Neural progenitor cell (in vitro differentiated cells): ENCODE data around the gene CHMP6. TPM values are rescaled to one million over a fixed set of nuclear protein-coding genes. Genes with fewer than 3 reads are reported as not detected.

ENCODE experiments used
- DNase-seq: peaks from one replicate; pipeline ENCODE4 v3.0.0-alpha.2; 2016; ENCODE audit warnings: low spot score
- H2AFZ ChIP-seq: fragments of 200-600 bp; sonication (generic); replicated peaks from 2 replicates; pipeline ENCODE4 v1.6.1; 2016; ENCODE audit warnings: antibody characterized with exemption
- H3F3A ChIP-seq: fragments of 200-600 bp; sonication (generic); 2 replicates; pipeline ENCODE4 v1.6.1; 2016; ENCODE audit warnings: antibody characterized with exemption, low read depth
- H3K27ac ChIP-seq: fragments of 200-600 bp; sonication (generic); 2 replicates; pipeline ENCODE4 v1.5.1; 2016; ENCODE audit warnings: mild to moderate bottlenecking
- H3K27me3 ChIP-seq: fragments of 200-600 bp; sonication (generic); 2 replicates; pipeline ENCODE4 v1.6.1; 2016; ENCODE audit warnings: mild to moderate bottlenecking, moderate library complexity
- H3K36me3 ChIP-seq: fragments of 200-600 bp; sonication (generic); 2 replicates; pipeline ENCODE4 v1.5.1; 2016
- H3K4me1 ChIP-seq: fragments of 200-600 bp; sonication (generic); 2 replicates; pipeline ENCODE4 v1.6.1; 2016; ENCODE audit warnings: mixed run types
- H3K4me2 ChIP-seq: fragments of 200-600 bp; sonication (generic); 2 replicates; pipeline ENCODE4 v1.6.1; 2016
- H3K4me3 ChIP-seq: fragments of 200-600 bp; sonication (generic); 2 replicates; pipeline ENCODE4 v1.5.1; 2016
- H3K79me2 ChIP-seq: fragments of 200-600 bp; sonication (generic); 2 replicates; pipeline ENCODE4 v1.6.1; 2016; ENCODE audit warnings: low read depth
- H3K9ac ChIP-seq: fragments of 200-600 bp; sonication (generic); 2 replicates; pipeline ENCODE4 v1.6.1; 2016
- H3K9me3 ChIP-seq: fragments of 200-600 bp; sonication (generic); 2 replicates; pipeline ENCODE4 v1.5.1; 2016; ENCODE audit warnings: low read depth
- H4K20me1 ChIP-seq: fragments of 200-600 bp; sonication (generic); 2 replicates; pipeline ENCODE4 v1.6.1; 2016; ENCODE audit warnings: low read depth
- H3K27ac Mint-ChIP-seq: 3 replicates; pipeline ENCODE4 v1.8.0; 2021; ENCODE audit warnings: mixed read lengths
- H3K27me3 Mint-ChIP-seq: 2 replicates; pipeline ENCODE4 v1.8.0; 2022; ENCODE audit warnings: low read depth, mild to moderate bottlenecking, inconsistent platforms, moderate library complexity, mixed read lengths; ENCODE audit not compliant: insufficient read depth
- H3K36me3 Mint-ChIP-seq: 3 replicates; pipeline ENCODE4 v1.8.0; 2021; ENCODE audit warnings: mixed read lengths
- H3K4me1 Mint-ChIP-seq: 3 replicates; pipeline ENCODE4 v1.8.0; 2021; ENCODE audit warnings: mixed read lengths
- H3K4me3 Mint-ChIP-seq: 3 replicates; pipeline ENCODE4 v1.8.0; 2021; ENCODE audit warnings: mild to moderate bottlenecking, moderate library complexity, mixed read lengths
- H3K9me3 Mint-ChIP-seq: 3 replicates; pipeline ENCODE4 v1.8.0; 2020; ENCODE audit warnings: mixed read lengths
- EZH2 ChIP-seq: fragments of 200-600 bp; sonication (generic); IDR thresholded peaks from 2 replicates; pipeline ENCODE4 v1.6.1; 2017; ENCODE audit warnings: antibody characterized with exemption, mild to moderate bottlenecking, moderate library complexity
- EZH2phosphoT487 ChIP-seq: fragments of 200-600 bp; sonication (generic); IDR thresholded peaks from 2 replicates; pipeline ENCODE4 v1.6.1; 2017; ENCODE audit warnings: antibody characterized with exemption
- total RNA-seq: library from RNA; depleted of rRNA; stranded (reverse); fragments of >200 nt; gene quantifications from 2 replicates; pipeline ENCODE4 v1.2.3, GENCODE V29; 2015; ENCODE audit warnings: low replicate concordance
- TF ChIP-seq, protein P1 (sequence below): fragments of 200-600 bp; sonication (generic); IDR thresholded peaks from 2 replicates; pipeline ENCODE4 v1.5.1; 2017; ENCODE audit warnings: antibody characterized with exemption, mild to moderate bottlenecking

CHMP6 gene
- total RNA-seq, 1 donor from 2014 or later: 11.5 TPM

DNA sequence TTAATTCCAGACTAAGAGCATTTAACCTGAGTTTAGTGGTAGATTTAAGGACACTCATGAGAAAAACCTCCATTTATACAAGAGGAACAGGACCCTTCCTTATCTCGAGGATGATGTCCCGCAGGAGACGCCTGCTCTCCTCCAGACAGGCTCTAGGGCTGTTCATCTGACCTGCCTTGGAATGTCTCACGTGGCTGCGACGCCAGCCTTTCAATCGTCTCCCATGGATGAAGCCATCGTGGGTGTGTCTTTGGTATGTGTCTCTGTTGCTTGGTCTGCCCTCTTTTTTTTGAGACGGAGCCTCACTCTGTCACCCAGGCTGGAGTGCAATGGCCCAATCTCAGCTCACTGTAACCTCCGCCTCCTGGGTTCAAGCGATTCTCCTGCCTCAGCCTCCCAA is 16.5 kb downstream of the CHMP6 start:
- no peak overlapping the region for H3K27ac Mint-ChIP-seq
- Histone ChIP-seq H3F3A (peaks cover 9% of the 10 kb centered on the region), H3K9me3 (no peaks in the 10 kb centered on the region), H2AFZ (no peak overlapping the region), H3K27ac (no peak overlapping the region), H3K9ac (no peak overlapping the region), H3K4me3 (no peak overlapping the region), H3K36me3 (no peaks in the 10 kb centered on the region), H3K27me3 (peaks cover 49% of the 10 kb centered on the region), H4K20me1 (no peaks in the 10 kb centered on the region), H3K4me2 (no peak overlapping the region), H3K79me2 (no peaks in the 10 kb centered on the region), H3K4me1 (peaks cover 8% of the 10 kb centered on the region)
- DNase-seq: no peak
- H3K36me3 Mint-ChIP-seq: no peaks in the 10 kb centered on the region
- H3K27me3 Mint-ChIP-seq: peaks cover 11% of the 10 kb centered on the region
- TF ChIP-seq EZH2phosphoT487 (no peak), EZH2 (no peak)
- TF ChIP-seq, protein P1, sequence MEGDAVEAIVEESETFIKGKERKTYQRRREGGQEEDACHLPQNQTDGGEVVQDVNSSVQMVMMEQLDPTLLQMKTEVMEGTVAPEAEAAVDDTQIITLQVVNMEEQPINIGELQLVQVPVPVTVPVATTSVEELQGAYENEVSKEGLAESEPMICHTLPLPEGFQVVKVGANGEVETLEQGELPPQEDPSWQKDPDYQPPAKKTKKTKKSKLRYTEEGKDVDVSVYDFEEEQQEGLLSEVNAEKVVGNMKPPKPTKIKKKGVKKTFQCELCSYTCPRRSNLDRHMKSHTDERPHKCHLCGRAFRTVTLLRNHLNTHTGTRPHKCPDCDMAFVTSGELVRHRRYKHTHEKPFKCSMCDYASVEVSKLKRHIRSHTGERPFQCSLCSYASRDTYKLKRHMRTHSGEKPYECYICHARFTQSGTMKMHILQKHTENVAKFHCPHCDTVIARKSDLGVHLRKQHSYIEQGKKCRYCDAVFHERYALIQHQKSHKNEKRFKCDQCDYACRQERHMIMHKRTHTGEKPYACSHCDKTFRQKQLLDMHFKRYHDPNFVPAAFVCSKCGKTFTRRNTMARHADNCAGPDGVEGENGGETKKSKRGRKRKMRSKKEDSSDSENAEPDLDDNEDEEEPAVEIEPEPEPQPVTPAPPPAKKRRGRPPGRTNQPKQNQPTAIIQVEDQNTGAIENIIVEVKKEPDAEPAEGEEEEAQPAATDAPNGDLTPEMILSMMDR: no peak
- peaks cover 24% of the 10 kb centered on the region for H3K4me1 Mint-ChIP-seq
- H3K9me3 Mint-ChIP-seq: peaks cover 14% of the 10 kb centered on the region
- no peak overlapping the region for H3K4me3 Mint-ChIP-seq

DNA sequence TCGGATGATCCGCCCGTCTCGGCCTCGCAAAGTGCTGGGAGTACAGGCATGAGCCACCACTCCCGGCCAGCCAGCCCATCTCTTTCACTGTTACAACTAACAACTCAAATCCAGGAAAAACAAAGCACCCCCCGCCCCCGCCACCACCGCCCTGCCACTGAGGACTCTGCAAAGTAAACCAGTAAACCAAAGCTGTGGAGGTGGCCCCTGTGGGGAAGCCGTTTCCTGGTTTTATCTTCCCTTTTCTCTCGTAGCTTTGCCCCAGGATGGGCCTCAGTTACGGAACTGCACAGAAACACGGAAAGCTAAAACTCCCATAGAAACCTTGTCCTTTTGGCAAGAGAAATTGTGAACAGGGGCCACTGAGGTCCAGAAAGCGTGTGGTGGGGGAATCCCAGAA is 17.5 kb downstream of the CHMP6 start:
- no peaks in the 10 kb centered on the region for H3K9me3 ChIP-seq
- peaks cover 19% of the 10 kb centered on the region for H3K9me3 Mint-ChIP-seq

DNA sequence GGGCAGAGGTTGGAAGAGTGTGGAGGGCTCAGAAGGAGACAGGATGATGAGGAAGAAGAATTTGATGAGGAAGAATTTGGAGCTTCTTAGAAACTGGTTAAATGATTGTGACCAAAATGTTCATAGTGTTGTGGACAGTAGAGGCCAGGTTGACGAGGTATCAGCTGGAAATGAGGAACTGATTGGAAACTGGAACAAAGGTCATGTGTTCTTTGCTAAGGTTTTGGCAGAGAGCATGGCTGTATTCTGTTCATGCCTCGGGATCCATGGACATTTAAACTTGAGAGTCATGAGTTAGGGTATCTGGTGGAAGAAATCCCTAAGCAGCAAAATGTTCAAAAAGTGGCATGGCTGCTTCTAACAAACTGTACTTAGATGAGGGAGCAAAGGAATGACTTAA is 19.3 kb downstream of the CHMP6 start:
- Histone ChIP-seq H3K4me1 (no peaks in the 10 kb centered on the region), H3K4me3 (no peak overlapping the region), H3F3A (no peaks in the 10 kb centered on the region), H3K4me2 (no peak overlapping the region), H3K9ac (no peak overlapping the region), H3K9me3 (no peaks in the 10 kb centered on the region), H4K20me1 (no peaks in the 10 kb centered on the region), H3K27ac (no peak overlapping the region), H3K79me2 (no peaks in the 10 kb centered on the region), H3K27me3 (peaks cover 21% of the 10 kb centered on the region), H2AFZ (no peak overlapping the region), H3K36me3 (no peaks in the 10 kb centered on the region)
- no peaks in the 10 kb centered on the region for H3K36me3 Mint-ChIP-seq
- no peak overlapping the region for H3K4me3 Mint-ChIP-seq
- H3K9me3 Mint-ChIP-seq: peaks cover 21% of the 10 kb centered on the region
- DNase-seq: no peak
- H3K27me3 Mint-ChIP-seq: peaks cover 3% of the 10 kb centered on the region
- H3K27ac Mint-ChIP-seq: no peak overlapping the region
- H3K4me1 Mint-ChIP-seq: peaks cover 21% of the 10 kb centered on the region
- TF ChIP-seq, protein P1: no peak
- TF ChIP-seq EZH2 (no peak), EZH2phosphoT487 (no peak)

More for the DNA sequence above, 17.5 kb downstream of the CHMP6 start:
- no peak overlapping the region for H3K27ac Mint-ChIP-seq
- peaks cover 5% of the 10 kb centered on the region for H3K4me1 ChIP-seq
- H4K20me1 ChIP-seq: no peaks in the 10 kb centered on the region
- H3K27ac ChIP-seq: no peak overlapping the region
- H3K36me3 ChIP-seq: no peaks in the 10 kb centered on the region
- DNase-seq: no peak
- H3K27me3 Mint-ChIP-seq: peaks cover 8% of the 10 kb centered on the region
- H3K4me3 Mint-ChIP-seq: no peak overlapping the region
- peaks cover 25% of the 10 kb centered on the region for H3K4me1 Mint-ChIP-seq
- no peaks in the 10 kb centered on the region for H3K79me2 ChIP-seq
- no peaks in the 10 kb centered on the region for H3K36me3 Mint-ChIP-seq
- TF ChIP-seq EZH2phosphoT487 (no peak), EZH2 (no peak)
- H2AFZ ChIP-seq: no peak overlapping the region
- peaks cover 39% of the 10 kb centered on the region for H3K27me3 ChIP-seq
- no peak overlapping the region for H3K9ac ChIP-seq
- no peak overlapping the region for H3K4me2 ChIP-seq
- no peak overlapping the region for H3K4me3 ChIP-seq
- H3F3A ChIP-seq: peaks cover 7% of the 10 kb centered on the region

DNA sequence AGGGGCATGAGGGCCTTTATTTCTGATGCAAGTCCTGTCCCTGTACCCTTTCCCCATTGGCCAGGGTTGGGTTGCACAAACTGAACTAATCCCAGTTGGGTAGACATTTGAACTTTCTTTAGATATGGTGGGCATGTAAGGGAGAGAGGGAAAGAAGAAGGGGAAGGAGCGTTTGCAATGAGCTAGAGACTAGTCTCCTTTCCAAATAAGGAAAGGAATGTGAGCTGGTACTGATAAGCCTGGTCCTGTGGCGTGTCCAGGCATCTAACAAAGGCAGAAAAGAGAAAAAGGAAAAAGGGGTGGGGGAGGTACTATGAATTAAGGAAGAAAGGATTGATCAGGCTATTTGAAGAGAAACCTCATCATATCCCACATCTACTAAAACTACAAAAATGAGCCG is 20.3 kb downstream of the CHMP6 start:
- Mint-ChIP-seq H3K27me3 (peaks cover 3% of the 10 kb centered on the region), H3K36me3 (peaks cover 3% of the 10 kb centered on the region), H3K9me3 (peaks cover 28% of the 10 kb centered on the region), H3K4me1 (peaks cover 18% of the 10 kb centered on the region), H3K4me3 (no peak overlapping the region), H3K27ac (peak overlapping the region; percentile 22)
- TF ChIP-seq EZH2phosphoT487: no peak
- TF ChIP-seq, protein P1: no peak
- TF ChIP-seq EZH2: no peak
- Histone ChIP-seq H3K27ac (no peak overlapping the region), H3K79me2 (no peaks in the 10 kb centered on the region), H3F3A (peaks cover 3% of the 10 kb centered on the region), H3K36me3 (no peaks in the 10 kb centered on the region), H3K9me3 (peaks cover 8% of the 10 kb centered on the region), H3K4me3 (no peak overlapping the region), H3K27me3 (peaks cover 11% of the 10 kb centered on the region), H3K9ac (no peak overlapping the region), H2AFZ (no peak overlapping the region), H3K4me2 (no peak overlapping the region), H4K20me1 (no peaks in the 10 kb centered on the region), H3K4me1 (no peaks in the 10 kb centered on the region)
- DNase-seq: no peak
